Osteoblast (primary cell): ENCODE results near the gene SLC27A5. TPM values are rescaled to one million over a fixed set of nuclear protein-coding genes. Genes with fewer than 3 reads are reported as not detected.

Experiments used
- DNase-seq: peaks from one replicate; pipeline ENCODE4 v3.0.0; 2011; ENCODE audit warnings: low spot score, mixed read lengths; ENCODE audit not compliant: insufficient read length; ENCODE audit errors: missing footprints
- H2AFZ ChIP-seq: 2 replicates; pipeline ENCODE4 v1.6.0; 2011; ENCODE audit warnings: mild to moderate bottlenecking, low read length
- H3K27ac ChIP-seq: 2 replicates; pipeline ENCODE4 v1.5.1; 2011; ENCODE audit warnings: mild to moderate bottlenecking, low read depth, low read length, moderate library complexity
- H3K27me3 ChIP-seq: 2 replicates; pipeline ENCODE4 v1.6.0; 2012; ENCODE audit warnings: mild to moderate bottlenecking, control low read depth, inconsistent platforms, low read length, moderate library complexity; ENCODE audit not compliant: insufficient read depth
- H3K36me3 ChIP-seq: 2 replicates; pipeline ENCODE4 v1.5.1; 2011; ENCODE audit warnings: mild to moderate bottlenecking, low read length, control low read depth, moderate library complexity; ENCODE audit not compliant: insufficient read depth
- H3K4me1 ChIP-seq: 2 replicates; pipeline ENCODE4 v1.5.1; 2011; ENCODE audit warnings: mild to moderate bottlenecking, low read length, control low read depth, moderate library complexity; ENCODE audit not compliant: insufficient read depth
- H3K4me2 ChIP-seq: 2 replicates; pipeline ENCODE4 v1.6.0; 2011; ENCODE audit warnings: mild to moderate bottlenecking, low read length; ENCODE audit not compliant: insufficient read depth
- H3K4me3 ChIP-seq: fragments of 200-600 bp; sonication (generic); 3 replicates; pipeline ENCODE4 v1.5.1; 2012; ENCODE audit warnings: mild to moderate bottlenecking, low read length, inconsistent platforms; ENCODE audit not compliant: insufficient read depth
- H3K79me2 ChIP-seq: 2 replicates; pipeline ENCODE4 v1.6.0; 2012; ENCODE audit warnings: mild to moderate bottlenecking, low read length, control low read depth, inconsistent platforms; ENCODE audit not compliant: insufficient read depth
- H3K9me3 ChIP-seq: 2 replicates; pipeline ENCODE4 v1.5.1; 2011; ENCODE audit warnings: low read depth, low read length, control low read depth
- H4K20me1 ChIP-seq: 2 replicates; pipeline ENCODE4 v1.6.0; 2012; ENCODE audit warnings: mild to moderate bottlenecking, low read length, control low read depth; ENCODE audit not compliant: insufficient read depth
- CTCF ChIP-seq: IDR thresholded peaks from 2 replicates; pipeline ENCODE4 v1.5.1; 2011; ENCODE audit warnings: mild to moderate bottlenecking, low read depth, low read length, moderate library complexity; ENCODE audit errors: extremely low read depth
- total RNA-seq: library from RNA; depleted of rRNA; stranded (reverse); fragments of >200 nt; gene quantifications from 2 replicates; pipeline ENCODE4 v1.2.3, GENCODE V29; 2012

Gene SLC27A5
- total RNA-seq, 1 donor, result 6.5 TPM

DNA sequence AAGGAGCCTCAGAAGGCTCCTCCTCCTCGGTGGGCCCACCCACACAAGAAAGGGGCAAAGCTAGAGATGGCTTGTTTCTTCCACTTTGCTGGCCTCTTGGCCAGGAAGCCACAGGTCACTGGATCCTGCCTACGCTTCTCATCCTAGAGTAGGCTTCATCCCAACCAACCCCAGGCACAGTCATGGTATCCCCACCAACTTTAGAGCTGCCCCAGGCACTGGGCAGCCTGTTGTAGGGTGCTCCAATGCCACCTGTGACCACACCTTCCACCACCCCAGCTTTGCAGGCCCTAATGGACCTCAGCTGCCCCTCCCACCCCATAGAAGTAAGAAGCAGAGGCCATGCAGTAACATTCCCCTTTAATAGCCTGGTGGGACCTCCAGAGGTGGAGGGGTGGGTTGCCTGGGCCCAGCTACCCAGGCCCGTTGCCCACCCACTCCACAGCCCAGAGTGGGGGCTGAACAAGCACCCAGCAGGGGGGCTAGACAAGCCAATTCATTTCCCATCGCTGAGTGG is 43.6 kb upstream of the SLC27A5 start:
- TF ChIP-seq CTCF, result no peak
- peaks cover 37% of the 10 kb centered on the region for H3K4me1 ChIP-seq
- peak overlapping the region; percentile 89 for H3K27ac ChIP-seq
- peaks cover 42% of the 10 kb centered on the region for H3K36me3 ChIP-seq
- H3K79me2 ChIP-seq, result peaks cover 64% of the 10 kb centered on the region
- no peaks in the 10 kb centered on the region for H3K9me3 ChIP-seq
- peak overlapping the region; percentile 88 for H3K4me3 ChIP-seq
- peak overlapping the region; percentile 76 for H2AFZ ChIP-seq
- H3K27me3 ChIP-seq, result no peaks in the 10 kb centered on the region
- H3K4me2 ChIP-seq, result peak overlapping the region; percentile 99
- DNase-seq, result peak; percentile 27
- peaks cover 17% of the 10 kb centered on the region for H4K20me1 ChIP-seq

DNA sequence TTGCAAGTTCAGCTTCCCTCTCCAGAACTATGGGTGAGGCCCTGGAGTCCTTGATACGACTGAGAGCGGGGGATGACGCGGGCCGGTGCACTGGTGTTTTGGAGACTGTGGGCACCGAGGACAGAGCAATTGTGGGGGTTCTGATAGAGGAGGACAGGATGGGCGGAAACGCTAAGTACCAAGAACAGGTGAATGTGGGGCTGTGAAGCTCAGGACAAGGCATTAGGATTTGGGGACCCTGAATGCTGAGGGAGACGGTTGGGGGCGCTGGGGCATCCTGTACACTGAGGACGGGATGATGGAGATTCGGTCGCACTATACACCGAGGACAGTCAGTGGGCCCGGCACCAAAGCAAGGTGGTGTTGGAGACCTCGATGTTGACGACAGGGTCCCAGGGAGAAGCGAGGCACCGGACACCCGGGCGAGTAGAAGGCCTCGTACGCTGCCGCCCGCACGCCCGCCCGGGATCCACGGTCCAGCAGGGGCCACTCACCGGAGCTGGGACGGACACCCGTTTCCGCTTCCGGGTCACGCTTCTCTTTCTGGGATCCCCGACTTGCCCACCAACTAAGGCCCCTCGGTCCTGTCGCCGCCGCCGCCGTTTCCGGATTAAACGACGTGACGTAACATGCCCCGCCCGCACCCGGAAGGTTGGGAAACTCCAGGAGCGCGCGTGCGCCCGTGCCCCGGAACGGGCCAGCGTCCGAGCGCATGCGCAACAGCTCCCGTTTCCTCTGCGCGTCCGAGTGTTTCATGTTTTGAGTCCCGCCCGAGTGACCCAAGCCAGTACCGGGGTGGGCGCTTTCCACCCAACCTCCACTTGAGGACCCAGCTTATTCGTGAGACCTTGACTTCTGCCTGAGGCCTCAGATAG is 42.9 kb upstream of the SLC27A5 start, which contains the start of gene CHMP2A:
CHMP2A (minus strand) TSS at position 612 of the 875 bp plus-strand sequence. CDS start 893 bp downstream, outside the sequence.
- no peak for TF ChIP-seq CTCF
- Histone ChIP-seq H3K9me3 (no peaks in the 10 kb centered on the region), H3K27me3 (no peaks in the 10 kb centered on the region), H3K36me3 (peaks cover 48% of the 10 kb centered on the region), H3K4me1 (peaks cover 33% of the 10 kb centered on the region), H3K4me3 (peak within 1 kb of the TSS; percentile 88), H3K4me2 (peak within 1 kb of the TSS; percentile 99), H3K79me2 (peaks cover 70% of the 10 kb centered on the region), H2AFZ (peak within 1 kb of the TSS; percentile 79), H3K27ac (peak within 1 kb of the TSS; percentile 89), H4K20me1 (peaks cover 24% of the 10 kb centered on the region)
- peak; percentile 100 for DNase-seq

- Histone ChIP-seq H3K27me3 (no peaks in the 10 kb centered on the region), H3K4me3 (peak overlapping the region; percentile 88), H2AFZ (no peak overlapping the region), H3K36me3 (peaks cover 56% of the 10 kb centered on the region), H4K20me1 (peaks cover 30% of the 10 kb centered on the region), H3K4me2 (peak overlapping the region; percentile 99), H3K79me2 (peaks cover 78% of the 10 kb centered on the region), H3K4me1 (peaks cover 26% of the 10 kb centered on the region), H3K27ac (peak overlapping the region; percentile 89), H3K9me3 (no peaks in the 10 kb centered on the region)
- no peak for TF ChIP-seq CTCF
- DNase-seq, result peak; percentile 64
Observed at GRCh38 chr19:58553799-58554493, 42.2 kb upstream of the SLC27A5 start.
